ENCODE results near the gene DACT2. TPM values are rescaled to one million over a fixed set of nuclear protein-coding genes. Genes with fewer than 3 reads are reported as not detected.

DACT2 gene
- polyA plus RNA-seq, 1 experiment, result not detected

DNA sequence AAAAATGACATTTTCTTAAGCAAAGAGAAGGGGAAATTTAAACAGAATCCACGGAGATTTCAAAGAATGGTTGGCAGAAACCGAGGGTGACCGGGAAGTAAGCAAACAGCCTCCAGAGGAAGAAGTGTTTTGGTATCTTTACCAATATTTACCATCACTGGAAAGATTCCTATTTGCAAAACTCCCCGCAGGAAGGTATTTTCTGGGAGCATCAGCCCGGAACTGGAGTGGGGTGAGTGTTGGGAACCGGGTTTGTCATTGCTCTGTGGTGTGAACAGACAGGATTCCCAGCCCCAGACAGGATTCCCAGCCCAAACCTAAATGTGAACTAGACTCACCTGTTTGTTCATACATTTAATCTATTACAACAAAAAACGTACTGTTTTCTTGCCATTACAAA lies 19.2 kb upstream of the DACT2 start:
- TF ChIP-seq, protein P1, sequence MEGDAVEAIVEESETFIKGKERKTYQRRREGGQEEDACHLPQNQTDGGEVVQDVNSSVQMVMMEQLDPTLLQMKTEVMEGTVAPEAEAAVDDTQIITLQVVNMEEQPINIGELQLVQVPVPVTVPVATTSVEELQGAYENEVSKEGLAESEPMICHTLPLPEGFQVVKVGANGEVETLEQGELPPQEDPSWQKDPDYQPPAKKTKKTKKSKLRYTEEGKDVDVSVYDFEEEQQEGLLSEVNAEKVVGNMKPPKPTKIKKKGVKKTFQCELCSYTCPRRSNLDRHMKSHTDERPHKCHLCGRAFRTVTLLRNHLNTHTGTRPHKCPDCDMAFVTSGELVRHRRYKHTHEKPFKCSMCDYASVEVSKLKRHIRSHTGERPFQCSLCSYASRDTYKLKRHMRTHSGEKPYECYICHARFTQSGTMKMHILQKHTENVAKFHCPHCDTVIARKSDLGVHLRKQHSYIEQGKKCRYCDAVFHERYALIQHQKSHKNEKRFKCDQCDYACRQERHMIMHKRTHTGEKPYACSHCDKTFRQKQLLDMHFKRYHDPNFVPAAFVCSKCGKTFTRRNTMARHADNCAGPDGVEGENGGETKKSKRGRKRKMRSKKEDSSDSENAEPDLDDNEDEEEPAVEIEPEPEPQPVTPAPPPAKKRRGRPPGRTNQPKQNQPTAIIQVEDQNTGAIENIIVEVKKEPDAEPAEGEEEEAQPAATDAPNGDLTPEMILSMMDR (IDR thresholded peaks at IDR 0.05; ENCODE audit: low read depth, low read length), result no peak
- CTCF ChIA-PET, result no interaction called here
- H3K9me3 ChIP-seq (ENCODE audit: control insufficient read depth, insufficient read depth, low read length), result peaks cover 53% of the 10 kb centered on the region
- no peak overlapping the region for H3K4me3 ChIP-seq (ENCODE audit: low read depth, low read length)
- H3K27ac ChIP-seq (ENCODE audit: low read depth, low read length), result no peak overlapping the region
- no peak for DNase-seq (ENCODE audit: low read depth, low spot score)
- POLR2A ChIA-PET, result no interaction called here
- no peaks in the 10 kb centered on the region for H3K27me3 ChIP-seq (ENCODE audit: control insufficient read depth, insufficient read depth, low read length)

DNA sequence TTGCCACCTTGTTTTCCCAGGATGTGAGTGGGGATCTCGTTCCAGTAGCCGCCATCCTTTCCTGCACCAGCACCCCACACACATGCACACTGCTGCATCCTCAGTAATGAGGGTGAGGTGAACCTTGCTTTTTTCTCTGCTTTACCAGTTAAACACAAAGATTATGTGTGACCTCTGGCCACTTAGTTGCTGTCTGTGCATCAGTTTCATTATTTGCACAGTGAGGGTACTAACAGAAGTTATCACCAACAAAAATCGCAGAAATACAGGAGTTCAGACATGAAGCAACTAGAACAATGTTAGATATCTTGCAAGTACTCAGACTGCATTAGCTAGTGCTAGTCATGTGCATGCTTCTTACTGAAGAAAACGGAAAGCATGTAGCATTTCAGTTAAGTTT lies 17.4 kb upstream of the DACT2 start:
- Histone ChIP-seq H3K27ac (ENCODE audit: low read depth, low read length) (no peak overlapping the region), H3K4me3 (ENCODE audit: low read depth, low read length) (no peak overlapping the region), H3K27me3 (ENCODE audit: control insufficient read depth, insufficient read depth, low read length) (no peaks in the 10 kb centered on the region), H3K9me3 (ENCODE audit: control insufficient read depth, insufficient read depth, low read length) (peaks cover 43% of the 10 kb centered on the region)
- POLR2A ChIA-PET, result no interaction called here
- TF ChIP-seq, protein P1 (IDR thresholded peaks at IDR 0.05; ENCODE audit: low read depth, low read length), result no peak
- DNase-seq (ENCODE audit: low read depth, low spot score), result no peak
- CTCF ChIA-PET, result no interaction called here

DNA sequence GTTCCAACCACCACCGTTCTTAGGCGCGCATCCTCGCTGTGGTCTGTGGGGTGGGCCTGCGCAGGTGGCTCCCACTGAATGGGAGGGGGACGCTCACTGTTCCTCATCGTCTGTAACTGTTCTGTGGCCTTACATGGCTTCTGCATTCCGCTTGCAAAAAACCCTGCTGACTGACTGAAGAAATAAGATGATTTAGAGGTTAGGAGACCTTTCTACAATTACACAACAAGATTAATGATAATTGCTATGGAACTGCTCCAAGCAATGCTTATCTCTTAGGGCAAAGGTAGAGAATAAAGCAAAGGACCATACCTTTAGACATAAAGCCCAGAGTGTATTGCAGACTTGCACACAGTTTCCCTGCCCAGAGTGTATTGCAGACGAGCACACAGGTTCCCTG lies 14.4 kb upstream of the DACT2 start:
- Histone ChIP-seq H3K27ac (ENCODE audit: low read depth, low read length) (no peak overlapping the region), H3K27me3 (ENCODE audit: control insufficient read depth, insufficient read depth, low read length) (no peaks in the 10 kb centered on the region), H3K4me3 (ENCODE audit: low read depth, low read length) (no peak overlapping the region), H3K9me3 (ENCODE audit: control insufficient read depth, insufficient read depth, low read length) (peaks cover 33% of the 10 kb centered on the region)
- DNase-seq (ENCODE audit: low read depth, low spot score), result no peak
- CTCF ChIA-PET, result no interaction called here
- POLR2A ChIA-PET, result no interaction called here
- TF ChIP-seq, protein P1 (IDR thresholded peaks at IDR 0.05; ENCODE audit: low read depth, low read length), result no peak

DNA sequence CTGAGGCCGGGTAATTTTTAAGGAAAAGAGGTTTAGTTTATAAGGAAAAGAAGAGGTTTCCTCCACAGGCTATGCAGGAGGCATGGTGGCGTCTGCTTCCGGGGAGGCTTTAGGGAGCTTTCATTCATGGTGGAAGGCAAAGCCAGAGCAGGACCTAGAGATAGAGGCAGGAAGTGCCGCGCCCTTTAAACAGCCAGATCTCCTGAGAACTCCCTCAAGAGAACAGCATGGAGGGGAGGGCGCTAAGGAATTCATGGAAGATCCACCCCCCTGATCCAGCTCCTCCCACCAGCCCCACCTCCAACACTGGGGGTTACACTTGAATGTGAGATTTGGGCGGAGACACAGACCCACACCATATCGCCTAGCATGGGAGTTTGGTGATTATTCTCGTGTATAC lies 13.9 kb upstream of the DACT2 start:
- no peaks in the 10 kb centered on the region for H3K27me3 ChIP-seq (ENCODE audit: control insufficient read depth, insufficient read depth, low read length)
- no peak overlapping the region for H3K27ac ChIP-seq (ENCODE audit: low read depth, low read length)
- POLR2A ChIA-PET, result no interaction called here
- peaks cover 36% of the 10 kb centered on the region for H3K9me3 ChIP-seq (ENCODE audit: control insufficient read depth, insufficient read depth, low read length)
- H3K4me3 ChIP-seq (ENCODE audit: low read depth, low read length), result no peak overlapping the region
- DNase-seq (ENCODE audit: low read depth, low spot score), result no peak
- CTCF ChIA-PET, result no interaction called here
- TF ChIP-seq, protein P1 (IDR thresholded peaks at IDR 0.05; ENCODE audit: low read depth, low read length), result no peak

DNA sequence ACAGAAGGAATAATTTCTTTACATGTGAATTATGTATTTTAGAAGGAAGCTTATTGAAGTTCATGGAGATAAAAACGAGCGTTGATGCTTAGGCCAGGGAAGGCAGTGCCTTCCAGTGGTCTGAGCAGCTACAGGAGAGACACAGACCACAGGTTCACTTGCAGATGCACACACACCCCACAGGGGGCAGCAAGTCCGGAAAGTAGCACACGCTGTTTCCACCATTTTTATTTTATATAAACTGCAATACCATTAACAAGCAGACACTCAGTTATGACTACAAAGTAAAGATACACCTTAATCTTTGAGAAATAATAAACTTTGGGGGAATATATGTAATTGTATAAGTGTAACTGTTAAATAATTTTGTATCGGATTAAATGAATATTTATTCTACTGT lies 13.5 kb upstream of the DACT2 start:
- Histone ChIP-seq H3K9me3 (ENCODE audit: control insufficient read depth, insufficient read depth, low read length) (peaks cover 32% of the 10 kb centered on the region), H3K4me3 (ENCODE audit: low read depth, low read length) (no peak overlapping the region), H3K27ac (ENCODE audit: low read depth, low read length) (no peak overlapping the region), H3K27me3 (ENCODE audit: control insufficient read depth, insufficient read depth, low read length) (no peaks in the 10 kb centered on the region)
- no peak for DNase-seq (ENCODE audit: low read depth, low spot score)
- TF ChIP-seq, protein P1 (IDR thresholded peaks at IDR 0.05; ENCODE audit: low read depth, low read length), result no peak
- ChIA-PET POLR2A (no interaction called here), CTCF (interaction anchor here (0.6 kb wide), 1 partner anchor 262 kb away, joined by 3 read pairs; no protein-coding TSS in a partner anchor)

Measured in AG04450 (cell line).